ENCODE measurements around the gene CFAP299.

- TF ChIP-seq CTCF (IDR thresholded peaks at IDR 0.05) (no peak), POLR2A (IDR thresholded peaks at IDR 0.05) (no peak)
Measured at GRCh38 chr4:80412322-80412721, 76.8 kb downstream of the CFAP299 start.

Data from Peyer's patch (tissue), 4 donors.